HG03159 (cell line): ENCODE results near the gene FA2H.
"Not testable (repeated sequence)": the region's sequence is repeated elsewhere in the genome, so short reads cannot be mapped to it uniquely, and the experiment has no call there.

Source experiments
- ATAC-seq: cut with Tn5 transposase; IDR thresholded peaks from one replicate; pipeline ENCODE4 v1.9.1; 2021; ENCODE audit warnings: mild to moderate bottlenecking, moderate library complexity; ENCODE audit not compliant: unreplicated experiment

FA2H gene

GRCh38 chr16:74770831-74771526 lies 3.6 kb downstream of the FA2H start:
- no peak for ATAC-seq

GRCh38 chr16:74769586-74770190 lies 4.9 kb downstream of the FA2H start:
- no peak for ATAC-seq

GRCh38 chr16:74768239-74768638 lies 6.4 kb downstream of the FA2H start:
- ATAC-seq: no peak

- no peak for ATAC-seq
These were observed 6.9 kb downstream of the FA2H start for GRCh38 chr16:74767749-74768148.

- ATAC-seq: no peak
These were observed 7.9 kb downstream of the FA2H start for GRCh38 chr16:74766729-74767128.

GRCh38 chr16:74764184-74764583 lies 10.4 kb downstream of the FA2H start:
- not testable (repeated sequence) for ATAC-seq

- no peak for ATAC-seq
These were observed 13.0 kb downstream of the FA2H start for GRCh38 chr16:74761665-74762064.

- no peak for ATAC-seq
These were observed 14.4 kb downstream of the FA2H start for GRCh38 chr16:74760007-74760767.

- ATAC-seq: no peak
These were observed 15.1 kb downstream of the FA2H start for GRCh38 chr16:74759564-74759963.

GRCh38 chr16:74758801-74759200 lies 15.8 kb downstream of the FA2H start:
- ATAC-seq: no peak

- ATAC-seq: no peak
These were observed 17.3 kb downstream of the FA2H start for GRCh38 chr16:74757349-74757748.

- no peak for ATAC-seq
These were observed 18.4 kb downstream of the FA2H start for GRCh38 chr16:74756203-74756602.

GRCh38 chr16:74753180-74753579 lies 21.4 kb downstream of the FA2H start:
- no peak for ATAC-seq

- no peak for ATAC-seq
These were observed 21.9 kb downstream of the FA2H start for GRCh38 chr16:74752756-74753155.

- no peak for ATAC-seq
These were observed 22.4 kb downstream of the FA2H start for GRCh38 chr16:74752258-74752657.

GRCh38 chr16:74751658-74752057 lies 23.0 kb downstream of the FA2H start:
- no peak for ATAC-seq

- no peak for ATAC-seq
These were observed 25.1 kb downstream of the FA2H start for GRCh38 chr16:74749291-74750055.

- no peak for ATAC-seq
These were observed 26.0 kb downstream of the FA2H start for GRCh38 chr16:74748616-74749026.

GRCh38 chr16:74747716-74748615 lies 26.7 kb downstream of the FA2H start:
- ATAC-seq: no peak

- ATAC-seq: no peak
These were observed 28.7 kb downstream of the FA2H start for GRCh38 chr16:74745926-74746325.
